Endothelial cell (in vitro differentiated cells): Measurements from ENCODE around the gene KRT6A. TPM values are rescaled to one million over a fixed set of nuclear protein-coding genes. Genes with fewer than 3 reads are reported as not detected.
"Not testable (repeated sequence)": the region's sequence is repeated elsewhere in the genome, so short reads cannot be mapped to it uniquely, and the experiment has no call there.

Experiments used
- DNase-seq: peaks from one replicate; pipeline ENCODE4 v3.0.0; 2021; ENCODE audit warnings: low spot score
- H3K27ac Mint-ChIP-seq: one replicate; pipeline ENCODE4 v1.8.0; 2021; ENCODE audit warnings: mixed read lengths, inconsistent platforms; ENCODE audit not compliant: unreplicated experiment
- H3K27me3 Mint-ChIP-seq: one replicate; pipeline ENCODE4 v1.8.0; 2021; ENCODE audit warnings: mild to moderate bottlenecking, moderate library complexity, mixed read lengths, inconsistent platforms; ENCODE audit not compliant: unreplicated experiment
- H3K36me3 Mint-ChIP-seq: one replicate; pipeline ENCODE4 v1.8.0; 2021; ENCODE audit warnings: mild to moderate bottlenecking, low read depth, mixed read lengths, inconsistent platforms; ENCODE audit not compliant: unreplicated experiment
- H3K4me1 Mint-ChIP-seq: one replicate; pipeline ENCODE4 v1.8.0; 2021; ENCODE audit warnings: mild to moderate bottlenecking, mixed read lengths, inconsistent platforms; ENCODE audit not compliant: unreplicated experiment
- H3K4me3 Mint-ChIP-seq: one replicate; pipeline ENCODE4 v1.8.0; 2021; ENCODE audit warnings: mild to moderate bottlenecking, mixed read lengths, inconsistent platforms; ENCODE audit not compliant: unreplicated experiment
- H3K9me3 Mint-ChIP-seq: one replicate; pipeline ENCODE4 v1.8.0; 2021; ENCODE audit warnings: mixed read lengths, inconsistent platforms; ENCODE audit not compliant: unreplicated experiment
- CTCF ChIP-seq: fragments of 200-600 bp; sonication (generic); IDR thresholded peaks from one replicate; pipeline ENCODE4 v1.5.0; 2021; ENCODE audit warnings: antibody characterized with exemption; ENCODE audit not compliant: unreplicated experiment
- total RNA-seq: library from RNA; stranded (reverse); fragmentation: NEBNext Ultra II Directional; extraction: Animal tissue kit (Norgen Biotek cat#: 25700); gene quantifications from one replicate; pipeline ENCODE4 v1.2.1, GENCODE V29; 2021; ENCODE audit not compliant: unreplicated experiment

KRT6A gene
- total RNA-seq, 1 donor from 2014 or later, result not detected

- H3K27me3 Mint-ChIP-seq, result peaks cover 6% of the 10 kb centered on the region
- H3K4me1 Mint-ChIP-seq, result peaks cover 8% of the 10 kb centered on the region
- no peak overlapping the region for H3K4me3 Mint-ChIP-seq
- no peak for TF ChIP-seq CTCF
- no peaks in the 10 kb centered on the region for H3K36me3 Mint-ChIP-seq
- H3K27ac Mint-ChIP-seq, result no peak overlapping the region
- DNase-seq, result no peak
- no peaks in the 10 kb centered on the region for H3K9me3 Mint-ChIP-seq
Measured at GRCh38 chr12:52494518-52494917, 1.5 kb upstream of the KRT6A start.

- no peak for DNase-seq
- H3K36me3 Mint-ChIP-seq, result no peaks in the 10 kb centered on the region
- no peak overlapping the region for H3K27ac Mint-ChIP-seq
- no peak for TF ChIP-seq CTCF
- peaks cover 8% of the 10 kb centered on the region for H3K4me1 Mint-ChIP-seq
- H3K4me3 Mint-ChIP-seq, result no peak overlapping the region
- H3K9me3 Mint-ChIP-seq, result no peaks in the 10 kb centered on the region
- H3K27me3 Mint-ChIP-seq, result peaks cover 6% of the 10 kb centered on the region
Measured at GRCh38 chr12:52494100-52494499, 1.0 kb upstream of the KRT6A start.

- not testable (repeated sequence) for H3K4me3 Mint-ChIP-seq, H3K27ac Mint-ChIP-seq, H3K4me1 Mint-ChIP-seq, H3K9me3 Mint-ChIP-seq, DNase-seq, H3K36me3 Mint-ChIP-seq, H3K27me3 Mint-ChIP-seq
Measured at GRCh38 chr12:52492405-52492804, 652 bp downstream of the KRT6A start.

GRCh38 chr12:52491495-52491894, 1.6 kb downstream of the KRT6A start:
- not testable (repeated sequence) for DNase-seq, H3K36me3 Mint-ChIP-seq, H3K9me3 Mint-ChIP-seq, H3K4me1 Mint-ChIP-seq, H3K27me3 Mint-ChIP-seq, H3K4me3 Mint-ChIP-seq, H3K27ac Mint-ChIP-seq

GRCh38 chr12:52488736-52489135, 4.3 kb downstream of the KRT6A start:
- DNase-seq, result no peak
- Mint-ChIP-seq H3K27me3 (peaks cover 4% of the 10 kb centered on the region), H3K4me3 (no peak overlapping the region), H3K27ac (no peak overlapping the region), H3K4me1 (no peaks in the 10 kb centered on the region), H3K36me3 (no peaks in the 10 kb centered on the region), H3K9me3 (no peaks in the 10 kb centered on the region)
- TF ChIP-seq CTCF, result no peak

- H3K4me3 Mint-ChIP-seq, H3K27ac Mint-ChIP-seq: not testable (repeated sequence)
Measured at GRCh38 chr12:52487744-52488443, 5.2 kb downstream of the KRT6A start.

More at GRCh38 chr12:52487744-52488443, 5.2 kb downstream of the KRT6A start:
- H3K9me3 Mint-ChIP-seq, H3K4me1 Mint-ChIP-seq, DNase-seq, H3K36me3 Mint-ChIP-seq, H3K27me3 Mint-ChIP-seq: not testable (repeated sequence)
